ENCODE results near the gene CALML5.

The CALML5 gene

DNA sequence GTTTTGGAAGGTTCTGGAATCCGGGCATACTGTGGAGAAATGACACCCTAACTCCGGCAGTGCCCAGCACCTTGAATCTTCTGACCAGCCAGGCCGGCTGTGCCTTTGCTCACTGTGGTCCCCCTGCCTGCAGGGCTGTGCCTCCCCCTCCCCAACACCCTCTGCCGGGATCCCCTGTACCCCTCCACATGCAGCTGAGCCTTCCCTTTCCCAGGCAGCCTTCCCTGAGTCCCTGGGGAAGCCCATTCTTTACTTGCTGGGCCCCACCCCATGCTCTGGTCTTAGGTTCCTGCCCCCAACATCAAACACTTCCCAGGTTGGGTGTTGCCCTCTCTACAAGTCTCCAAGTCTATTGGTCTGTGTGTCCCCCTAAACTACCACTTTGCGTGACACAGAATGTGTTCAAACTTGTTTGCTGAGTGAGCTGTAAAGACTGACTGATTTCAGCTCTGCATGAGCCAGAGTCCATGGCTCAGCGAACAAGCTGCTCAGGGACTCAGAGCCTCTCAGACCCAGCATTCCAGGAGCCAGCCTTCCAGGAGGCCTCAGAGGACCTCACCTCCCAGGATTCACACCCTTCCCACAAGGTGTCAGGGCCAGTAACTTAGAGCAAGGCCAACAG lies 31.6 kb downstream of the CALML5 start:
- no peak for DNase-seq (ENCODE audit: extremely low read depth, low read depth)
- H3K4me3 ChIP-seq (replicated peaks; ENCODE audit: low read depth, low read length): no peak overlapping the region
- TF ChIP-seq, protein P1, sequence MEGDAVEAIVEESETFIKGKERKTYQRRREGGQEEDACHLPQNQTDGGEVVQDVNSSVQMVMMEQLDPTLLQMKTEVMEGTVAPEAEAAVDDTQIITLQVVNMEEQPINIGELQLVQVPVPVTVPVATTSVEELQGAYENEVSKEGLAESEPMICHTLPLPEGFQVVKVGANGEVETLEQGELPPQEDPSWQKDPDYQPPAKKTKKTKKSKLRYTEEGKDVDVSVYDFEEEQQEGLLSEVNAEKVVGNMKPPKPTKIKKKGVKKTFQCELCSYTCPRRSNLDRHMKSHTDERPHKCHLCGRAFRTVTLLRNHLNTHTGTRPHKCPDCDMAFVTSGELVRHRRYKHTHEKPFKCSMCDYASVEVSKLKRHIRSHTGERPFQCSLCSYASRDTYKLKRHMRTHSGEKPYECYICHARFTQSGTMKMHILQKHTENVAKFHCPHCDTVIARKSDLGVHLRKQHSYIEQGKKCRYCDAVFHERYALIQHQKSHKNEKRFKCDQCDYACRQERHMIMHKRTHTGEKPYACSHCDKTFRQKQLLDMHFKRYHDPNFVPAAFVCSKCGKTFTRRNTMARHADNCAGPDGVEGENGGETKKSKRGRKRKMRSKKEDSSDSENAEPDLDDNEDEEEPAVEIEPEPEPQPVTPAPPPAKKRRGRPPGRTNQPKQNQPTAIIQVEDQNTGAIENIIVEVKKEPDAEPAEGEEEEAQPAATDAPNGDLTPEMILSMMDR (IDR thresholded peaks at IDR 0.05; ENCODE audit: low read depth, low read length, missing control alignments): no peak

DNA sequence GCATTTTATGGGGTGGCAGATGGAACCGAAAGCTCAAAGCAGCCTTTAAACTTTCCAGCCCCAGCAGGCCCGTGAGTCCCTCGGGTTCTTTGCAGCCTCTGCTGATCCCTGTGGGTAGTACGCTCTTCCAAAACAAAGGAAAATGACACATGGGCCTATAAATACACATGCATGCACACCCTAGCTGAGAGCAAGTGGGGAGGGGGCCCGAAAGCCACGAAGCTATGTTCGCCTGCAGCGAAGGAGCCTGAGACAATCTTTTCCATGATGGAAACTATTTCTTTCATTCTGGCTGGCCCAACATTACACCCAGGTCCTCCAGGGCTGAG lies 32.2 kb downstream of the CALML5 start:
- no peak overlapping the region for H3K4me3 ChIP-seq (replicated peaks; ENCODE audit: low read depth, low read length)
- DNase-seq (ENCODE audit: extremely low read depth, low read depth): no peak
- TF ChIP-seq, protein P1 (IDR thresholded peaks at IDR 0.05; ENCODE audit: low read depth, low read length, missing control alignments): no peak

DNA sequence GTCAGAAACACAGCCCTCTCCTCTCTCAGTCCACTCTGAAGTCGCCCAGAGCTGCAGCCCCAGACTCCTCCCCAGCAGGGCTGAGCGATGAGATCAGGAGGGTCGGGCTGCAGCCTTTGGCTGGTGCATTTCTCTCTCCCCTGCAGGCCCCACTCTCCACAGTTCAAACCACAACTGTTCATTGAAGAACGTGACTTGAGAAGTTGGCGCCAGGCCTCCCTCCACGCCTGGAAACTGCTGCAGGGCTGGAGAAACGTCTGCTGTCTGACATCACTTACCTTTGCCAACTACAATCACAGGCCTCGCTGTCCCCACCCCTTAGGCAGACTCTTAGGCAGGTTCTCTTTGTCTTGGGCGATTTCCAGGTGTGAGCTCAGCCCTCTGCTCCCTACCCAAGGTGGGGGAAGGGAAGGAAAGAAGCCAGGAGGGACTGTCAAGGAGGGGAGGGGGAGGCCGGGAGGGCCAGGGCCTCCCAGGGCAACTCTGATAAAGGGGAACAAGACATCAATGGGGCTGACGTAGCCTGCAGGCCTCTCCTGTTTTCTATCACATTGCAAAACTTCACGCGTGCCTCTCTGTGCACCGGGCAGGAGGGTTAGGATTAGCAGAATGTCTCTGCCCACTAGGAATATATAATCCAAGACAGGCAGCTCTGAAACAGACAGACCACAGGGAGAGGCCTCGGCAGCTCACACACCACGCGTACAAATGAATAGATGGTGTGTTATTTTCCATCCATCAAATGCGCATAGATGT lies 32.7 kb downstream of the CALML5 start:
- TF ChIP-seq, protein P1 (IDR thresholded peaks at IDR 0.05; ENCODE audit: low read depth, low read length, missing control alignments): no peak
- H3K4me3 ChIP-seq (replicated peaks; ENCODE audit: low read depth, low read length): no peak overlapping the region
- DNase-seq (ENCODE audit: extremely low read depth, low read depth): no peak

DNA sequence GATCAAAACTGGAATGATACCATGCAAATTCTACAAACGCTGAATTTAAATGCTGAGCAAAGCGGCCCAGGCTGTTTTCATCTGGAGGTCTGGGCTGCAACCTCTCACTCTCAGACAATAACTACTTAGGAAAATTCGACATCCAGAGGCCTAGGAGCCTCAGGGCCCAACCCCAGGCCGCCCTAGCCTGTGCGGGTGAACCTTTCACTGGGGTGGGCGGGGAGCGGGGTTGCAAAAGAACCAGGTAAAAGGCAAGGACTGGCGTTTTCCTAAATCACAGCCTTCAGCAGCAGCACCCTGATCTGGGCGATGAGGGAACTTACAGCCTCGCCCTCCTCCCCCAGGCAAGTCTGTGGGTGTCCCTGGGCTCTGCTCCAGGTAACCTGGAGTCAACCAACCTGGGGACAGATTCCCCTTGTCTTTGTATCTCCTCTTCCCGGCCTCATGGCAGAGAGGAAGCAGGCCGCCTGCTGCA lies 33.4 kb downstream of the CALML5 start:
- DNase-seq (ENCODE audit: extremely low read depth, low read depth): no peak
- TF ChIP-seq, protein P1 (IDR thresholded peaks at IDR 0.05; ENCODE audit: low read depth, low read length, missing control alignments): no peak
- H3K4me3 ChIP-seq (replicated peaks; ENCODE audit: low read depth, low read length): no peak overlapping the region

DNA sequence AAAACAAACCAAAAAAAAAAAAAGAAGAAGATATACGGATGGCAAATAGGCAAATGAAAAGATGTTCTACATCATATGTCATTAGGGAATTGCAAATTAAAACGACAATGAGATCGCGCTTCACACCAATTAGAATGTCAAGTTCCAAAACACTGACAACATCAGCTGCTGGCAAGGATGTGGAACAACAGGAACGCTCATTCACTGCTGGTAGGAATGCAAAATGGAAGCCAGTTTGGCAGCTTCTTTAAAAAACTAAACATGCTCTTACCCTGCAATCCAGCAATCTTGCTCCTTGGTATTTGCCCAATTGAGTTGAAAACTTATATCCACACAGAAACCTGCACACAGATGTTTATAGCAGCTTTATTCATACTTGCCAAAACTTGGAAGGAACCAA lies 34.8 kb downstream of the CALML5 start:
- TF ChIP-seq, protein P1 (IDR thresholded peaks at IDR 0.05; ENCODE audit: low read depth, low read length, missing control alignments): no peak
- no peak for DNase-seq (ENCODE audit: extremely low read depth, low read depth)
- H3K4me3 ChIP-seq (replicated peaks; ENCODE audit: low read depth, low read length): no peak overlapping the region

DNA sequence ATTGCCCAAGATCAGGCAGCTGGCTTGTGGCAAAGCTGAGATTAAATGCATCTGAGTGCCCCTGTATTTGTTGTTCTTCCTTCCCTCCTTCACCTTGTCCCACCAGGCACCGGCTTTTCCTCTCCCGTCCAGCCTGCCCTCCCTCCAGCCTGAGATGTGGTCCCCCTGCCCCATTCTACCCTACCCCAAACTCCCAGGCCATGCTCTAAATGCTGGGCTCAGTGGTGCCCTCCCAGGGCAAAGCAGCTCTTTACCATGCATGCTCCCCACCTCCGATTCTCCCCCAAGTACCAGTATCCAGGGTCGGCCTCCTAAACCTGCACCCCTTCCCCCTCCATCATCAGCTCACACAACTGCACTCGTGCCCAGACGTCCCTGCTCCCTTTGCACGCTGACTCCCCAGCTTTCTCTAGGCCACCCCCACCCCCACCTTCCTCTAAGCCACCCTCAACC lies 36.5 kb downstream of the CALML5 start:
- TF ChIP-seq, protein P1 (IDR thresholded peaks at IDR 0.05; ENCODE audit: low read depth, low read length, missing control alignments): no peak
- no peak overlapping the region for H3K4me3 ChIP-seq (replicated peaks; ENCODE audit: low read depth, low read length)
- DNase-seq (ENCODE audit: extremely low read depth, low read depth): no peak
